ENCODE measurements around the gene GPATCH8. TPM values are rescaled to one million over a fixed set of nuclear protein-coding genes. Genes with fewer than 3 reads are reported as not detected.

GPATCH8 gene
- total RNA-seq, 1 donor from 2014 or later = 76.3 TPM

DNA sequence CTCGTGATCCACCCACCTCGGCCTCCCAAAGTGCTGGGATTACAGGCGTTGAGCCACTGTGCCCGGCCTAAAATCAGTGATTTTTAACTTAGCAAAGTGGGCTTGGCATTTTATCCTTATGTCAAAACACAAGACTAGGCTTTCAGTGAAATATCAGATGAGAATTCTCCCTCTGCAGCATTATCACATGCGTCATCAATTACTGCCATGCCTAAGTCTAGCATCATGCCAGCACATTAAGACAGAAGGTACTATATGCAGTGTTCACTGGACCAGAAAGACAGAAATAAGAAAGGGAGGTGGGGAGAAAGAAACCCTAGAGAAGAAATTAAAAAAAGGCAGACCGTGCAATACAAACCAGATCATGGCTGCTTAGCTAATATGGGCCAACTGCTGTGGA lies 29.8 kb downstream of the GPATCH8 start:
- no peaks in the 10 kb centered on the region for H3K4me1 Mint-ChIP-seq
- TF ChIP-seq, protein P1, sequence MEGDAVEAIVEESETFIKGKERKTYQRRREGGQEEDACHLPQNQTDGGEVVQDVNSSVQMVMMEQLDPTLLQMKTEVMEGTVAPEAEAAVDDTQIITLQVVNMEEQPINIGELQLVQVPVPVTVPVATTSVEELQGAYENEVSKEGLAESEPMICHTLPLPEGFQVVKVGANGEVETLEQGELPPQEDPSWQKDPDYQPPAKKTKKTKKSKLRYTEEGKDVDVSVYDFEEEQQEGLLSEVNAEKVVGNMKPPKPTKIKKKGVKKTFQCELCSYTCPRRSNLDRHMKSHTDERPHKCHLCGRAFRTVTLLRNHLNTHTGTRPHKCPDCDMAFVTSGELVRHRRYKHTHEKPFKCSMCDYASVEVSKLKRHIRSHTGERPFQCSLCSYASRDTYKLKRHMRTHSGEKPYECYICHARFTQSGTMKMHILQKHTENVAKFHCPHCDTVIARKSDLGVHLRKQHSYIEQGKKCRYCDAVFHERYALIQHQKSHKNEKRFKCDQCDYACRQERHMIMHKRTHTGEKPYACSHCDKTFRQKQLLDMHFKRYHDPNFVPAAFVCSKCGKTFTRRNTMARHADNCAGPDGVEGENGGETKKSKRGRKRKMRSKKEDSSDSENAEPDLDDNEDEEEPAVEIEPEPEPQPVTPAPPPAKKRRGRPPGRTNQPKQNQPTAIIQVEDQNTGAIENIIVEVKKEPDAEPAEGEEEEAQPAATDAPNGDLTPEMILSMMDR (IDR thresholded peaks at IDR 0.05; ENCODE audit: unreplicated experiment) = no peak
- no peak for DNase-seq (ENCODE audit: low spot score in 2 of 2, unreplicated experiment in 2 of 2)
- H3K9me3 Mint-ChIP-seq = no peaks in the 10 kb centered on the region
- H3K4me3 Mint-ChIP-seq = no peak overlapping the region
- H3K27me3 Mint-ChIP-seq (ENCODE audit: low read depth) = no peaks in the 10 kb centered on the region
- peaks cover 7% of the 10 kb centered on the region for H3K36me3 Mint-ChIP-seq
- no peak overlapping the region for H3K27ac Mint-ChIP-seq

DNA sequence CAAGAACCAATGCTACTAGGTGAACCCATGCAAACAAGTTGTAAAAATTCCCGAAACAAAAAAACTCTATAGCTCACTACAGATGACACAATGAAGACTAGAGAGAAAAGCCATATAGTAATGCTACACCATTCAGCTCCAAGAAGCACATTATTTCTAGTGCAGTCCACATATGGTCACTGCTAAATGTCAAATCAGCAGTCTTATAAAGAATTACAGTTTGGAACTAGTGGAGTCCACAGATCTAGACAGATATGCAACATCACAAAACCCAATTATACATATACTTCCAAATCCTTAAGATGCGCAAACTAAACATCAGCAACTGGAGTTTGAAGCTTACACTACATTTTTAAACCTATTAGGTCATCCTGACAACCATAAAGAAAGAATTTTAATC lies 33.5 kb downstream of the GPATCH8 start:
- peaks cover 11% of the 10 kb centered on the region for H3K4me1 Mint-ChIP-seq
- peak overlapping the region; percentile 39 for H3K27ac Mint-ChIP-seq
- peaks cover 7% of the 10 kb centered on the region for H3K9me3 Mint-ChIP-seq
- H3K4me3 Mint-ChIP-seq = no peak overlapping the region
- TF ChIP-seq, protein P1 (IDR thresholded peaks at IDR 0.05; ENCODE audit: unreplicated experiment) = no peak
- no peak for DNase-seq (ENCODE audit: low spot score in 2 of 2, unreplicated experiment in 2 of 2)
- no peaks in the 10 kb centered on the region for H3K27me3 Mint-ChIP-seq (ENCODE audit: low read depth)
- peaks cover 15% of the 10 kb centered on the region for H3K36me3 Mint-ChIP-seq

GRCh38 chr17:44467108-44467507 lies 36.1 kb downstream of the GPATCH8 start:
- Mint-ChIP-seq H3K9me3 (peaks cover 7% of the 10 kb centered on the region), H3K4me1 (peaks cover 11% of the 10 kb centered on the region), H3K4me3 (no peak overlapping the region), H3K36me3 (peaks cover 23% of the 10 kb centered on the region), H3K27ac (peak overlapping the region; percentile 58), H3K27me3 (ENCODE audit: low read depth) (no peaks in the 10 kb centered on the region)
- no peak for DNase-seq (ENCODE audit: low spot score in 2 of 2, unreplicated experiment in 2 of 2)
- TF ChIP-seq, protein P1 (IDR thresholded peaks at IDR 0.05; ENCODE audit: unreplicated experiment) = no peak

DNA sequence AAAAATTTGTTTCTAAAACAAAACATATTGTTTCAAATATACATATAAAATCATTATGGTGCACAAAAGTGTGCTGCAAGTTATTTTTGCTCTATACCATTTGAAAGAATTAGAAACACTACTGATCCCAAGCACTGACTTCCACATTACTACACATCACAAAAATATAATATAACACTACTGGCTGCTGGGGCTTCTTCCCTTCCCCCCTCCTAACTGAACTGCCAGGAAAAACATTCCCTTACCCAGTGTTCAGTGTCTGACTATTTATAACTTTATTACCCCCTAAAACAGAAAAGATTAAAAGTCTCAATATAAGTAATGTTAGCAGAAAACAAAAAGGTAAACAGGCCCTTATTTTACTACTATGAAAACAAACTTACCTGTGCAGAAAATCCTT lies 36.9 kb downstream of the GPATCH8 start:
- no peak for DNase-seq (ENCODE audit: low spot score in 2 of 2, unreplicated experiment in 2 of 2)
- Mint-ChIP-seq H3K9me3 (peaks cover 7% of the 10 kb centered on the region), H3K4me1 (peaks cover 11% of the 10 kb centered on the region), H3K4me3 (no peak overlapping the region), H3K36me3 (peaks cover 23% of the 10 kb centered on the region), H3K27ac (no peak overlapping the region), H3K27me3 (ENCODE audit: low read depth) (no peaks in the 10 kb centered on the region)
- TF ChIP-seq, protein P1 (IDR thresholded peaks at IDR 0.05; ENCODE audit: unreplicated experiment) = no peak

- peaks cover 23% of the 10 kb centered on the region for H3K36me3 Mint-ChIP-seq
- TF ChIP-seq, protein P1 (IDR thresholded peaks at IDR 0.05; ENCODE audit: unreplicated experiment) = no peak
These were observed 37.3 kb downstream of the GPATCH8 start for GRCh38 chr17:44465897-44466296.

GRCh38 chr17:44465276-44465675 lies 37.9 kb downstream of the GPATCH8 start:
- H3K36me3 Mint-ChIP-seq = peaks cover 21% of the 10 kb centered on the region
- no peak overlapping the region for H3K27ac Mint-ChIP-seq
- H3K4me1 Mint-ChIP-seq = peaks cover 11% of the 10 kb centered on the region
- DNase-seq (ENCODE audit: low spot score in 2 of 2, unreplicated experiment in 2 of 2) = no peak
- peaks cover 7% of the 10 kb centered on the region for H3K9me3 Mint-ChIP-seq
- TF ChIP-seq, protein P1 (IDR thresholded peaks at IDR 0.05; ENCODE audit: unreplicated experiment) = no peak
- H3K4me3 Mint-ChIP-seq = no peak overlapping the region
- no peaks in the 10 kb centered on the region for H3K27me3 Mint-ChIP-seq (ENCODE audit: low read depth)

More at GRCh38 chr17:44465897-44466296, 37.3 kb downstream of the GPATCH8 start:
- no peak for DNase-seq (ENCODE audit: low spot score in 2 of 2, unreplicated experiment in 2 of 2)
- Mint-ChIP-seq H3K27me3 (ENCODE audit: low read depth) (no peaks in the 10 kb centered on the region), H3K4me3 (no peak overlapping the region), H3K27ac (no peak overlapping the region), H3K4me1 (peaks cover 11% of the 10 kb centered on the region), H3K9me3 (peaks cover 7% of the 10 kb centered on the region)
